GM19395 (cell line): ENCODE results near the gene PARD3B.

Source experiments
- ATAC-seq: cut with Tn5 transposase; IDR thresholded peaks from one replicate; pipeline ENCODE4 v1.9.1; 2021; ENCODE audit warnings: mild to moderate bottlenecking, moderate library complexity; ENCODE audit not compliant: unreplicated experiment

Gene PARD3B

DNA sequence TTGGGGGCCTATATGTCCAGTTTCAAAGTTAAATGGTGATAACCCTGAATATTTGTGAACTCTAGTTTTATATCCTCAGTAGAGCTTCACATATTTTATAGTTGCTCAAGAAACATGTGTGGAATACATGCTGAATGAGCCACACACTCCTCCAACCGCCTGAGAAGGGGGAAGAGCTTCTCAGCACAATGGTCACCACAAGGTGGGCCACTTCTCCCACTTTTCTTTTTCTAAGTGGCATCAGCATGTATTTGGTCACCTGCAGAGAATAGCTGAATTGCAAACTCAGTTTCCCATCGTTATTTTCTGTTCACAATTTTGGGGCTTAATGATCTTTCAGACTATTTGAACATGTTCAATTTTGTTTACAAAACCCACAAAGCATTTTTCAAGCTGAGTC, 340.5 kb downstream of the PARD3B start:
- ATAC-seq = no peak

DNA sequence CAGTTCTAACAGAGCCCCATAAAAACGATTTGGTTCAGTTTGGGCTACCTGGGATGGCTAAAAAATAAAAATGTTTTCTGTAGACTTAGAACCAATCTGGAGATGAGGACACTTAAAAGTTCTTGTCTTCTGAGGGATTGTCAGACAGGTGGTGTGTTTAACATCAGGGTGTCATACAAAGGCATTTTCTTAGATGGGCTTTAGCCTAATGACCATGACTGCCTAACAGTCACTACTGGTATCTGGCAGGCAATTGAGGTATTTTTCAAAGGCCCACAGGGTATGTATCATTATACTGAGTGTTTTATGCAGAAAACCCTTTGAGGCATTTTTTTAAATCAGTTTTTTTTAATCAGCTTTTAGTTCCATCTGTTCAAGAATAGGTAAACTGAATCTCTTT, 341.4 kb downstream of the PARD3B start:
- no peak for ATAC-seq

DNA sequence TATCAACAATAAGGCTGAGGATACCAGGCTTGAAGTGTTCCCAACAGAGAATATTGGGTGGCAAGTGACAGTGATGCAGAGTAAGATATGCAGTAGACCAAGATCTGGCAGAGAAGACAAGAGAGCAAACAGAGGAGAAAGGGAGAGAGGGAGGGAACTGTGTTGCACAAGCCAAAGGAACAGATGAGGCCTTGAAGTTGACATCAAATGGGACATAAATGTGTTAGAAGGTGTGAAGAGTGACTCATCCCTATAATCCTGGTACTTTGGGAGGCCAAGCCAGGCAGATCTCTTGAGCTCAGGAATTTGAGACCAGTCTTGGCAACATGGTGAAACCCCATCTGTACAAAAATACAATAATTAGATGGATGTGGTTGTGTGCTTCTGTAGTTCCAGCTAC, 342.9 kb downstream of the PARD3B start:
- ATAC-seq = no peak

DNA sequence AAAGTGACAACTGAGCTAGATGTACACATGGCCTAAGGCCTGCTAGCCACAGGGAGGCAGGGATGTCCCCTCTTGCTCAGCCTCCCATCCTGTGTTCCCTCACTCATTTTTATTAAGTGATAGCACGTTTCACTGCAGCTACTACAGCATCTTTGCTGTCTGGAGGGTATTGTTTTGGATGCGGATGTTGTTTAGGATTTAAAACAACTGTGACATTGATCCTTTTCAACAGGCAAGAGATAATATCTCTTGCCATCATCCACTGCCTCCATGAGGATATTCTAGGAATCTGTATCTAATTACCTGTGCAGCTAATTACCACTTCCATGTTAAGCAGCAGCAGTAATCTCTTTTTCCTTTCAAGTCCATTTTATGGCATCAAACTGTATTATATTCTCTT, 345.4 kb downstream of the PARD3B start:
- no peak for ATAC-seq

DNA sequence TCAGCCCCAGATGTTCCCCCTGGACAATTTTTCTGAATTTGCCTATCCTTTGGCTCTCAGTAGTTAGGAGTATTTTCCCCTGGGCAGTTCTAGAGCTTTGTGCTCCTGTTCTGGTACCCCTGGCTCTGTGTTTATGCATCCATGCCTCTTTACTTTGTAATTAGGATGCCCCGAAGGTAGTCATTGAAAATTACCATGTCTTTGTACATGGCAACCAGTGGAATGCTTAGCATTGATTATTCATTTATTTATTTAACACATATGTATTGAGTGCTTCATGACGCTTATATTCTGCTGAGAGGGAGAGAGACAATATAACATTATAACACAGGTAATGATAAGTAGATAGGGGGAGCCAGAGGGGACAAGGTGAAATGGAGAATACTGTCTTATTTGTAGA, 346.5 kb downstream of the PARD3B start:
- ATAC-seq = no peak

- ATAC-seq = no peak
Measured at GRCh38 chr2:204892506-204893255, 347.4 kb downstream of the PARD3B start.

DNA sequence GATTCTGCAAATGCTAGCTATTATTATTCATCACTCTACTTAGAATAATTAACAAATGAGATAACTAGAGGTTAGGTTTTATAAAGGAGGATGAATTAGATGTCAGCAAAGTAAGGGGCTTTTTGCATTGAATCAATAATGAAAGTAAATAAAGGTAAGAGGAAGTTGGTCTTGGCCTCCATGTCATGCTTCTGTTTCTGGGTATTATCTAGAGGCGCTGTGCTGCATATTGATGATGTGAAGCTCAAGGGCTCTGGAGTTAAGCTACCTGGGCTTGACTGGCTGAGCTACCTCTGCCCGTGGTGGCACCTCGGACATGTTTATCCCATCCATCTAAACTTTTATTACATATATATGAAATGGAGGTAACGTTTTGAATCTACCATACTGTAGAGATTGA, 350.9 kb downstream of the PARD3B start:
- ATAC-seq = no peak

GRCh38 chr2:204897561-204897960, 352.3 kb downstream of the PARD3B start:
- ATAC-seq = no peak

DNA sequence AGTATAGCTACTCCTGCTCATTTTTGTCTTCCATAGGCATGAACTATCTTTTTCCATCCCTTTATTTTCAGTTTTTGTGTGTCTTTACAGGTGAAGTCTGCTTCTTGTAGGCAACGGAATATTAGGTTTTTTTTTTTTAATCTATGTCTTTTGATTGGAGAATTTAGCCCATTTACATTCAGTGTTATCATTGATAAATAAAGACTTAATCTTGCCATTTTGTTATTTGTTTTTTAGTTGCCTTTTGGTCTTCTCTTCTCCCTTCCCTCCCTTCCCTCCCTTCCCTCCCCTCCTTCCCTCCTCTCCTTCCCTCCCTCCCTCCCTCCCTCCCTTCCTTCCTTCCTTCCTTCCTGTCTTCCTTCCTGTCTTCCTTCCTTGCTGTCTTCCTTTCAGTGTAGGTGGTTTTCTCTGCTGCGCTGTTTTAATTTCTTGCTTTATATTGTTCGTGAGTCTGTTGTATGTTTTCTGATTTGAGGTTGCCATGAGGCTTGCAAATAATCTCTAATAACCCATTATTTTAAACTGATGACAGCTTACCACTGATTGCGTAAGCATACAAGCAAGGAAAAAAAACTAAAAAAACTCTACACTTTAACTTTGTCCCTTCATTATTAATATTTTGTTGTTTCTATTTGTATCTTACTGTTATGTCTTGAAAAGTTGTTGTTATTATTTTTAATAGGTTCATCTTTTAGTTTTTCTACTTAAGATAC, 353.8 kb downstream of the PARD3B start:
- no peak for ATAC-seq

DNA sequence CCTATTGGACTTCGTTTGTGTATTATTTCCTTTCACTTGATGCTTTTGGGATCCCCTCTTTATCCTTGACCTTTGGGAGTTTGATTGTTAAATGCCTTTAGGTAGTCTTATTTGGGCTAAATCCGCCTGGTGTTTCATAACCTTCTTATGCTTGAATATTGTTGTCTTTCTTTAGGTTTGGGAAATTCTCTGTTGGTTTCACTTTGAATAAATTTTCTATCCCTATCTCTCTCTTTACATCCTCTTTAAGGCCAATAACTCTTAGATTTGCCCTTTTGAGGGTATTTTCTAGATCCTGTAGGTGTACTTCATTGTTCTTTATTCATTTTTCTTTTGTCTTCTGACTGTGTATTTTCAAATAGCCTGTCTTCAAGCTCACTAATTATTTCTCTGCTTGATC, 354.7 kb downstream of the PARD3B start:
- no peak for ATAC-seq

GRCh38 chr2:204900487-204900886, 355.2 kb downstream of the PARD3B start:
- ATAC-seq = no peak

GRCh38 chr2:204900910-204901309, 355.6 kb downstream of the PARD3B start:
- ATAC-seq = no peak

- ATAC-seq = no peak
Measured at GRCh38 chr2:204901591-204901990, 356.3 kb downstream of the PARD3B start.

DNA sequence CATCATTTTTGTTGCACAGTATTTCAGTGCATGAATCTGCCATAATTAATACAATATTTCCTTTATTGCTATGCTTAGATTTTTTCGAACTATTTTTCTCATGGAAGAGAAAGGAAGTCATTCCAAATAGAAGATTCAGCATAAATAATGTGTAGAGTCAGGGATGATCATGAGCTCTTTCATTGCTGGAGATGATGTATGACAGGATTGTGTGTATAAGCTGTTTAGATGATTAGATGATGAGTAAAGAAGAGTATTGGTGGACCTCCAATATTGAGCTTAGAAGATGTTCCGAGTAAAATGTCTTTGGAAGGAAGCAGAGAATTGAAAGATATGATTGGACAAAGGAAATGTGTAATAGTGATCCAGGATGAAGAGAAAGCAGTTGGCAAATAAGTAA, 364.5 kb downstream of the PARD3B start:
- ATAC-seq = no peak

- no peak for ATAC-seq
Measured at GRCh38 chr2:204913312-204913711, 368.0 kb downstream of the PARD3B start.

GRCh38 chr2:204913854-204914464, 368.7 kb downstream of the PARD3B start:
- ATAC-seq = no peak

GRCh38 chr2:204914708-204915107, 369.4 kb downstream of the PARD3B start:
- no peak for ATAC-seq

DNA sequence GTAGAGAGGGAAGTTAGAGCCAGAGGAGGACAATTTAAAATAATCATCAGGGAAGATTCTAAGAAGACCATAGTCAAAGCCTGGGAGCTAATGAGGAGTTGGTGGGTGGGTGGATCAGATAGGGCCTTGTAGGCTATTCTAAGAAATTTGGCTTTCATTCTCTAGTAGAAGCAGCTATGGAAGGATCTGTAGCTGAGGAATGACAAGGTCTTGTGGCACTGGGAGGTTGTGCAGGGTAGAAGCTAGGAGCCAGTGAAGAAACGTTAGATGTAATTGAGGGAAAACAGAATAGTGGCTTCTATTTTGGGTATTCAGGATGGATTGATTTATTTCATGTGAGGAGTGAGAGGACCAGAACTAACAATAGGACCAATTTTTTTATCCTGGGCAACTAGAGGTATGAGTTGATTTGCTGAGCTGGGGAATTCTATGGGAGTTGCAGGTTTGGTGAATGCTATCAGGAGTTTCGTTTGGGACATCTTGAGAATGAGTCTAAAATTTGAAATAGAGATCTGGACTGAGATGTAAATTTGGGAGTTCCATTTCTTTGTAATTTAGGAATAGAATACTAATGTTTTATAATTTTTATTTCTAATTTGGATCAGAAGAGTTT, 371.9 kb downstream of the PARD3B start:
- ATAC-seq = no peak

DNA sequence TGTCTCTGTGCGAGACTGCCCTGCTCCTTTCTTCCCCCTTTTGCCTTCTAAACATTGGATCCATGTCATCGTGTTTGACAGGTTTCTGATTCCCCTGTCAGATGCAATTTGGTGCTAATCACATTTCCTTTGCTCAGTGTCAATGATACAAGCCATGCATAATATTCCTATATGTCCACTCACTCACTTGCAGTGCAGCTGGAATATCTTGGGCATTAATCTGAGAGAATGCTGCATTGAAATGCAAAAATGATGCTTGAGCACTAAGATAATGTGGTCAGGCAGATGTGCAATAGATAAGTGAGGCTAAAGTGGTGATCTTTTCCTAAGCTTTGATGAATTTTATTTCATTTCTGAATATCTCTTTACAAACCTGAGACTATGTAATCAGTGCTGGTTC, 375.5 kb downstream of the PARD3B start:
- ATAC-seq = no peak

GRCh38 chr2:204923957-204924356, 378.7 kb downstream of the PARD3B start:
- no peak for ATAC-seq

DNA sequence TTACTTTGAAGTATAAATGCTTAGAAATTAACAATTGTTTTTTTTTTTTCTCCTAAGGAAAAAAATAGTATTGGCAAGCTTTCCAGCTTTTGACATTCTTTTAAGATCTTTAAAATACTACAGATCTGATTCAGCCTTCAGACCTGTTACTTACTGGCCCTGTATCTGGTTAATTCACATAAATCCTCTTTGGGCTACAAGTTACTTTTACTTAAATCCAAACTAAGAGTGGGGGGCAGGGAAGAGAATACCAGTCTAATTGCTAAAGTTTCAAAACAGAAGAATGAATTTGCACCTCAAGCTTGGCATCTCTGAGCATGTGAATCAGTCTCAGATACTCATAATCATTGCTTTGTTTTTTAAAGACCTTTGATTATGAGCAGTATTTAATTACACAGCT, 386.3 kb downstream of the PARD3B start:
- ATAC-seq = no peak
